Ascending aorta (tissue), 2 donors: ENCODE measurements around the gene SLC34A2. TPM values are rescaled to one million over a fixed set of nuclear protein-coding genes. Genes with fewer than 3 reads are reported as not detected.

Source experiments
- DNase-seq, 2 donors: peaks; one replicate each; pipeline ENCODE4 v3.0.0-alpha.2; 2019; ENCODE audit warnings: low spot score in 2 of 2
- H3K27ac ChIP-seq, 2 donors: fragments of 200-600 bp; sonication (generic); one replicate each; pipeline ENCODE4 v1.5.1; 2016 to 2017; ENCODE audit warnings: mild to moderate bottlenecking in 1 of 2
- H3K27me3 ChIP-seq: fragments of 200-600 bp; sonication (generic); one replicate; pipeline ENCODE4 v1.5.1; 2017
- H3K36me3 ChIP-seq, 2 donors: fragments of 200-600 bp; sonication (generic); one replicate each; pipeline ENCODE4 v1.5.1; 2016
- H3K4me1 ChIP-seq, 2 donors: fragments of 200-600 bp; sonication (generic); one replicate each; pipeline ENCODE4 v1.5.1; 2016 to 2017; ENCODE audit warnings: mild to moderate bottlenecking in 1 of 2
- H3K4me3 ChIP-seq, 2 donors: fragments of 200-600 bp; sonication (generic); one replicate each; pipeline ENCODE4 v1.5.1; 2016 to 2017; ENCODE audit warnings: mild to moderate bottlenecking in 1 of 2
- H3K9me3 ChIP-seq, 2 donors: fragments of 200-600 bp; sonication (generic); one replicate each; pipeline ENCODE4 v1.5.1; 2016
- CTCF ChIP-seq, 3 experiments: fragments of 200-600 bp in 2 of 3; fragments of 450-650 bp in 1 of 3; sonication (generic) in 2 of 3; IDR thresholded peaks; one replicate each; pipeline ENCODE4 v1.5.1; 2016 to 2019; ENCODE audit warnings: antibody characterized with exemption in 3 of 3, mild to moderate bottlenecking in 1 of 3, moderate library complexity in 1 of 3
- intact Hi-C: fragments of 100-400 bp; cut with DNase I; formaldehyde crosslinking; loops from one replicate; pipeline ENCODE4 v1.15.1; 2023
- total RNA-seq: library from RNA; depleted of rRNA; stranded (reverse); fragments of >200 nt; gene quantifications from one replicate; pipeline ENCODE4 v1.1.0, GENCODE V29; 2016

The SLC34A2 gene
- total RNA-seq, 1 donor from 2014 or later: not detected

GRCh38 chr4:25696409-25696808, 40.8 kb downstream of the SLC34A2 start:
- H3K27me3 ChIP-seq: no peaks in the 10 kb centered on the region
- DNase-seq: no peak
- H3K9me3 ChIP-seq: peaks cover 0 to 4% of the 10 kb centered on the region in 2 donors
- no peak overlapping the region for H3K4me3 ChIP-seq
- no peak for TF ChIP-seq CTCF (IDR thresholded peaks at IDR 0.05)
- no peaks in the 10 kb centered on the region for H3K4me1 ChIP-seq
- intact Hi-C loops: no loop called here
- H3K27ac ChIP-seq: no peak overlapping the region
- no peaks in the 10 kb centered on the region for H3K36me3 ChIP-seq

- DNase-seq: no peak
- Histone ChIP-seq H3K9me3 (no peaks in the 10 kb centered on the region), H3K4me1 (no peaks in the 10 kb centered on the region), H3K36me3 (no peaks in the 10 kb centered on the region), H3K27ac (no peak overlapping the region), H3K27me3 (no peaks in the 10 kb centered on the region), H3K4me3 (no peak overlapping the region)
- no peak for TF ChIP-seq CTCF (IDR thresholded peaks at IDR 0.05)
- intact Hi-C loops: no loop called here
Measured at GRCh38 chr4:25697516-25697915, 41.9 kb downstream of the SLC34A2 start.

GRCh38 chr4:25700661-25701060, 45.0 kb downstream of the SLC34A2 start:
- Histone ChIP-seq H3K36me3 (no peaks in the 10 kb centered on the region), H3K27ac (no peak overlapping the region), H3K4me1 (no peaks in the 10 kb centered on the region), H3K27me3 (no peaks in the 10 kb centered on the region), H3K4me3 (no peak overlapping the region), H3K9me3 (no peaks in the 10 kb centered on the region)
- TF ChIP-seq CTCF (IDR thresholded peaks at IDR 0.05): no peak
- intact Hi-C loops: no loop called here
- DNase-seq: no peak

GRCh38 chr4:25702848-25703247, 47.2 kb downstream of the SLC34A2 start:
- Histone ChIP-seq H3K9me3 (no peaks in the 10 kb centered on the region), H3K4me3 (no peak overlapping the region), H3K4me1 (no peaks in the 10 kb centered on the region), H3K27me3 (no peaks in the 10 kb centered on the region), H3K27ac (no peak overlapping the region), H3K36me3 (no peaks in the 10 kb centered on the region)
- DNase-seq: no peak
- intact Hi-C loops: no loop called here
- TF ChIP-seq CTCF (IDR thresholded peaks at IDR 0.05): no peak

- Histone ChIP-seq H3K27me3 (no peaks in the 10 kb centered on the region), H3K9me3 (no peaks in the 10 kb centered on the region), H3K36me3 (no peaks in the 10 kb centered on the region), H3K4me1 (no peaks in the 10 kb centered on the region), H3K4me3 (no peak overlapping the region), H3K27ac (no peak overlapping the region)
- no peak for DNase-seq
- no peak for TF ChIP-seq CTCF (IDR thresholded peaks at IDR 0.05)
- intact Hi-C loops: no loop called here
Measured at GRCh38 chr4:25703731-25704388, 48.2 kb downstream of the SLC34A2 start.

GRCh38 chr4:25704516-25704915, 48.9 kb downstream of the SLC34A2 start:
- intact Hi-C loops: no loop called here
- Histone ChIP-seq H3K36me3 (no peaks in the 10 kb centered on the region), H3K27me3 (no peaks in the 10 kb centered on the region), H3K4me3 (no peak overlapping the region), H3K27ac (no peak overlapping the region), H3K4me1 (no peaks in the 10 kb centered on the region), H3K9me3 (no peaks in the 10 kb centered on the region)
- no peak for TF ChIP-seq CTCF (IDR thresholded peaks at IDR 0.05)
- DNase-seq: no peak
